HFF-Myc (cell line): ENCODE data around the gene EFNA4.
A peak's percentile ranks its signal among the peaks of the same experiment; 100 is the strongest.

Experiments used
- DNase-seq: peaks from one replicate; pipeline ENCODE4 v3.0.0-alpha.2; 2011; ENCODE audit warnings: low read depth; ENCODE audit errors: extremely low read depth
- H3K4me3 ChIP-seq: replicated peaks from 2 replicates; pipeline ENCODE4 v1.5.1; 2011; ENCODE audit warnings: low read depth, mild to moderate bottlenecking, control low read depth, low read length
- TF ChIP-seq, protein P1 (sequence below): IDR thresholded peaks from 2 replicates; pipeline ENCODE4 v1.5.1; 2012; ENCODE audit warnings: mild to moderate bottlenecking, low read depth, low read length, control low read depth; ENCODE audit errors: missing control alignments

The EFNA4 gene

DNA sequence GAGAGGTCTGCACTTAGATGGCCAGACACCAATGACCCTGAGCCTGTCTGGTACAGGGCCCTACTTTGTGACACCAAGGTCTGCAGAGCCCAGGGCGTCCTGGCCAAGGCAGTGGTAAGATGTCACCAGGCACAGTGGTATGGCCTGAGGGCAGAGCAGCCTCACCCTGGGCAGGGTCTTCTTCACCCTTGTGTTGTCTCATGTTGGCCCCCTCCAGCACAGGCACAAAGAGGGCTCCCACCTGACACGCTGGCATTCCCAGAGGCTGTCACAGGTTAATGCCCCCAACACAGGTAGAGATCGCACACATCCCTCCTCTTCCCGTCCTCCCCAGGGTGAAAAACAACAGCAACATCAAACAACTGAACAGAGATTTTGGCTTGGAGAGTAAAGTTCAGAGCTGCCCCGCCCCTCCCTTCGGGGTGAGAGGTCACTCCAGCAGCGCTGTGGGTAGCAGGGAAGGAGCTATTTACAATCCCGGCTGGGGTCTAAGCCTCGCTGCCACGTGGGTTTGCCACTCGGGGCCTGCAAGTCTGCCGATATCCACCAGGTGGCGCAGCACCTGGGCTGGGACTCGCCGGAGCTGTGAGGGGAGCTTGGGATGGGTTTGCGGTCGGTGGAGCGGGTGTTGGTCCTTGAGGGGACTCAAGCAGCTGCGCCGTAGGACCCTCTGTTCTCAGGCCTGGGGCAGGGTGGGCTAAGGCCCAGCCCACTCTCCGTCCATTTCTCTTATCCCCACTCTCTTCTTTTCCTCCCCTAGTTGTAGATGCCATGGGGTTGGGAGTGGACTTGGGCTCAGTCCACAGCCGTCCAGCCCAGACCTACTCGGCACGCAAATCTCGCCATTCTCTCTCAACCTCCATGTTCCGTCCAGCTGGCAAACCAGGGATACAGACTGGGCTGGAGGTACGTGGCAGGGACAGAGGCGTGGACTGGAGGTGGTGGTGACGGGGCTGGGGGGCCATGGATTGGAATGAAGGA lies 27.8 kb downstream of the EFNA4 start:
- no peak for DNase-seq
- no peak overlapping the region for H3K4me3 ChIP-seq
- TF ChIP-seq, protein P1, sequence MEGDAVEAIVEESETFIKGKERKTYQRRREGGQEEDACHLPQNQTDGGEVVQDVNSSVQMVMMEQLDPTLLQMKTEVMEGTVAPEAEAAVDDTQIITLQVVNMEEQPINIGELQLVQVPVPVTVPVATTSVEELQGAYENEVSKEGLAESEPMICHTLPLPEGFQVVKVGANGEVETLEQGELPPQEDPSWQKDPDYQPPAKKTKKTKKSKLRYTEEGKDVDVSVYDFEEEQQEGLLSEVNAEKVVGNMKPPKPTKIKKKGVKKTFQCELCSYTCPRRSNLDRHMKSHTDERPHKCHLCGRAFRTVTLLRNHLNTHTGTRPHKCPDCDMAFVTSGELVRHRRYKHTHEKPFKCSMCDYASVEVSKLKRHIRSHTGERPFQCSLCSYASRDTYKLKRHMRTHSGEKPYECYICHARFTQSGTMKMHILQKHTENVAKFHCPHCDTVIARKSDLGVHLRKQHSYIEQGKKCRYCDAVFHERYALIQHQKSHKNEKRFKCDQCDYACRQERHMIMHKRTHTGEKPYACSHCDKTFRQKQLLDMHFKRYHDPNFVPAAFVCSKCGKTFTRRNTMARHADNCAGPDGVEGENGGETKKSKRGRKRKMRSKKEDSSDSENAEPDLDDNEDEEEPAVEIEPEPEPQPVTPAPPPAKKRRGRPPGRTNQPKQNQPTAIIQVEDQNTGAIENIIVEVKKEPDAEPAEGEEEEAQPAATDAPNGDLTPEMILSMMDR = peak; percentile 93

DNA sequence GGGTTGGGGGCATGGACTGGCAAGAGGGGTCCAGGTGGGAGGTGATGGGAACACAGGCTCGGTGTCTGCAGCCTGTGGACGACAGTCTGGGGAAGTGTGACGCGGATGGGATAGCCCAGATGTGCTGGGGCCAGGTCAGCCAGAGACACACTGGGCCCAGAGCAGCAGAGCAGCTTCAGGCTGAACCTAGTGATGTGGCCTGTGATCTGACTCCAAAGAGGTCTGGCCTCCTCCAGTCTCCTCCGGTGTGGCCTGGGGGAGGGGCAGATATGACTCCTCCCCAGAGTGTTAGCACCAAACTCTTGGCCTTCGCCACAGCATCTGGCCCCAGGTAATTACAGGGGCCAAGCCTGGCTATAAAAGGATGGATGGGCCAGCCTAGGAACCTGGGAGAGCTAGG lies 28.6 kb downstream of the EFNA4 start:
- no peak for DNase-seq
- TF ChIP-seq, protein P1 = no peak
- H3K4me3 ChIP-seq = no peak overlapping the region

DNA sequence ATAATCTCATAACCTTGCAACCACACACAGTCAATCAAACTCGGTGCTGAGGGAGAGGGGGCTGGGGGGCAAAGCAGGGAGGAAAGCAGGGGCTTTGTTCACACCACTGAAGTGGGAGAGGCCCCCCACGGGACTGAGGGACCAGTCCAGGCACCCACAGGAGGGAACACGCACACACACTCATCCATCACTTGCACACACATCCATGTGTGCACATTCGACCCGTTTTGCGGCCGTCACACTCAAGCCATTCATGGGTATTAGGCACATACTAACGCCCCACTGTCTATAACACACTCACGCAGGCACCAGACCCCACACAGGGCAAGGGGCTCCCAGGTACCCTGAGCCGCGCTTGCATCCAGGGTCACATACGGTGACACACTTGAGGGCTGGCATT lies 29.1 kb downstream of the EFNA4 start:
- no peak overlapping the region for H3K4me3 ChIP-seq
- TF ChIP-seq, protein P1 = no peak
- no peak for DNase-seq

DNA sequence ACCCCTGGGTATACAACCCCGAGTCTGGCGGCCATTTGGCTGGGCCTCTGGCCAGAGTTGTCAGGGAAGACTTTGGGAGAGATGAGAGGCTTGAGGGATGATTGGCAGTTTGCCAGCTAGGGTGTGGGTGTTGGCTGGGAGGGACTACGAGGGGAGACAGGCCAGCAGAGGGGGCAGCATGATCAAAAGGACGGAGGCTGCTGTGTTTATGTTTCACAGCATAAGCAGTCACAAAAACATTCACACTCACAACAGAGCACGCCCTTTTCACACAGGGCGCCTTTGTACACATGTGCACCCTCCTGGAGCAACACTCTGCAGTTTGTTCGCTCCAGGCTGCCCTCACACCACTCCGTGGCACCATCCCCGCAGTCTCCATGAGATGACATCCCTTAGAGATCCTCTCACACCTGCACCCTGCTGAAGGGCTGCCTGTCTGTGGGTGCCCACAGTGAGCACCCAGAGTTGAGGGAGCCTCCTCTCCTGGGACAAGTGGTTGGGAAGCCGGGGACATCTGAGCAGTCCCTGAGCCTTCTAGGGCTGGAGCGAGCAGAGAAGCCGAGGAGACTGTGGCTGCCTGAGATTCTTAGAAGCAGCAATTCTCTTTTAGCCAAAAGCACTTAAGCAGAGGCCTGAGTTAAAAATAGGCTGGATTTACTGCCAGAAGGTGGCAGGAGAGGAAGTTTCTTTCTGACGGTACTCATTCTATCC lies 30.5 kb downstream of the EFNA4 start:
- TF ChIP-seq, protein P1 = peak; percentile 30
- DNase-seq = peak; percentile 38
- no peak overlapping the region for H3K4me3 ChIP-seq

DNA sequence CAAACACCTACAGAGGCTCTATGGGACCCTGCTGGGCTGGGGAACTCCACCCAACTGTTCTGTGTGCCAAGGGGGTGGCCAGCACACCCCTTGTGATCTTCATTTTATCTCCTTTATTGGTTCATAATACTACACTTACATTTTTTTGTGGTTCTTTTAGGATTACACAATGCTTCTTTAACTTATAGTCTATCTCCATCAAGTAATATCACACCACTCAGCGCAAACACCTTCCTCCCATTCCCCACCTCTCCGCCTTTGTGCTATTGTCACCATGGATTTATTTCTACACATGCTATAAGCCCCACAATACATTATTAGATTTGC lies 31.0 kb downstream of the EFNA4 start:
- no peak overlapping the region for H3K4me3 ChIP-seq
- TF ChIP-seq, protein P1 = no peak

DNA sequence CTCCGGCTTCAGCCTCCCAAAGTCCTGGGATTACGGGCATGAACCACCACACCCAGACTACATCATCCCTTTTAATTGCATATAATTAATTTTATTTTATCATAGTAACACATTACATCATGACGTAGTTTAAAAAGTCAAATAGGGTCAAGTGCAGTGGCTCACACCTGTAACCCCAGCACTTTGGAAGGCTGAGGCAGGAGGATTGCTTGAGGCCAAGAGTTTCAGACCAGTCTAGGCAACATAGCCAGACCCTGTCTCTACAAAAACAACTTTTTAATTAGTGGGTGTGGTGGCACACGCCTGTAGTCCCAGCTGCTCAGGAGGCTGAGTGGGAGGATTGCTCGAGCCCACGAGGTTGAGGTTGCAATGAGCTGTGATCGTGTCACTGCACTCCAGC lies 35.8 kb downstream of the EFNA4 start:
- TF ChIP-seq, protein P1 = no peak
- no peak overlapping the region for H3K4me3 ChIP-seq
- DNase-seq = no peak

More for the DNA sequence above, 31.0 kb downstream of the EFNA4 start:
- DNase-seq = no peak
